Measurements from ENCODE around the gene APH1A. TPM values are rescaled to one million over a fixed set of nuclear protein-coding genes. Genes with fewer than 3 reads are reported as not detected.
A peak's percentile ranks its signal among the peaks of the same experiment; 100 is the strongest.

Gene APH1A
- total and polyA plus RNA-seq, 2 of the 13 experiments (the other 11 are each of a cell fraction or from before 2014, with no cell fraction given) = 114 to 130 TPM

GRCh38 chr1:150280138-150280707 is 11.4 kb upstream of the APH1A start (continued):
- TF ChIP-seq ELF4 (CRISPR knock-in tag; IDR thresholded peaks at IDR 0.05; ENCODE audit: borderline replicate concordance) (no peak), POGZ (CRISPR knock-in tag; IDR thresholded peaks at IDR 0.05) (peak; percentile 32; the same call in 1 of the 2 replicates), YEATS2 (CRISPR knock-in tag; IDR thresholded peaks at IDR 0.05; ENCODE audit: borderline replicate concordance) (no peak), ZNF839 (CRISPR knock-in tag; IDR thresholded peaks at IDR 0.05; ENCODE audit: borderline replicate concordance) (no peak), ZNF841 (CRISPR knock-in tag; IDR thresholded peaks at IDR 0.05; ENCODE audit: borderline replicate concordance) (no peak), RXRB (CRISPR knock-in tag; IDR thresholded peaks at IDR 0.05; ENCODE audit: borderline replicate concordance) (no peak), ZNF546 (CRISPR knock-in tag; conservative IDR thresholded peaks at IDR 0.05) (no peak), TAF15 (IDR thresholded peaks at IDR 0.05; ENCODE audit: low read depth, low read length, poor library complexity, severe bottlenecking) (no peak), ZNF17 (CRISPR knock-in tag; IDR thresholded peaks at IDR 0.05) (no peak), PITX1 (CRISPR knock-in tag; IDR thresholded peaks at IDR 0.05) (no peak), NFATC3 (CRISPR knock-in tag; IDR thresholded peaks at IDR 0.05) (no peak), ADNP (CRISPR knock-in tag; IDR thresholded peaks at IDR 0.05) (no peak), HIC2 (CRISPR knock-in tag; IDR thresholded peaks at IDR 0.05; ENCODE audit: low read depth) (0 out of 2 replicates have a peak, but pooled peaks have one; percentile 25), MAFK (conservative IDR thresholded peaks at IDR 0.05 in 1 of 2, IDR thresholded peaks at IDR 0.05 in 1 of 2; ENCODE audit: low read length in 2 of 2) (peak; percentile 71 to 80), ZFP62 (CRISPR knock-in tag; IDR thresholded peaks at IDR 0.05) (no peak), ZNF235 (CRISPR knock-in tag; IDR thresholded peaks at IDR 0.05; ENCODE audit: borderline replicate concordance) (no peak), ZNF615 (CRISPR knock-in tag; IDR thresholded peaks at IDR 0.05; ENCODE audit: borderline replicate concordance) (no peak), PHB2 (IDR thresholded peaks at IDR 0.05; ENCODE audit: partially characterized antibody) (no peak), ZSCAN31 (CRISPR knock-in tag; IDR thresholded peaks at IDR 0.05; ENCODE audit: low read depth) (no peak), ARID3A (IDR thresholded peaks at IDR 0.05; ENCODE audit: low read depth, low read length) (no peak), HOXA5 (CRISPR knock-in tag; IDR thresholded peaks at IDR 0.05) (0 out of 2 replicates have a peak, but pooled peaks have one; percentile 18), RXRA (CRISPR knock-in tag; IDR thresholded peaks at IDR 0.05) (no peak)
- TF ChIP-seq, protein P1, sequence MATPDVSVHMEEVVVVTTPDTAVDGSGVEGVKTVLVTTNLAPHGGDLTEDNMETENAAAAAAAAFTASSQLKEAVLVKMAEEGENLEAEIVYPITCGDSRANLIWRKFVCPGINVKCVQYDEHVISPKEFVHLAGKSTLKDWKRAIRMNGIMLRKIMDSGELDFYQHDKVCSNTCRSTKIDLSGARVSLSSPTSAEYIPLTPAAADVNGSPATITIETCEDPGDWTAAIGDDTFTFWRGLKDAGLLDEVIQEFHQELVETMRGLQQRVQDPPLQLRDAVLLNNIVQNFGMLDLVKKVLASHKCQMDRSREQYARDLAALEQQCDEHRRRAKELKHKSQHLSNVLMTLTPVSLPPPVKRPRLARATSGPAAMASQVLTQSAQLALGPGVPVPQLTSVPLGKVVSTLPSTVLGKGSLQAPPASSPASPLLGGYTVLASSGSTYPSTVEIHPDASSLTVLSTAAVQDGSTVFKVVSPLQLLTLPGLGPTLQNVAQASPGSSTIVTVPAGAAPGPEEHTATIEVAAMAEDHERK (CRISPR knock-in tag; IDR thresholded peaks at IDR 0.05; ENCODE audit: low read depth) = no peak
- TF ChIP-seq, protein P2, sequence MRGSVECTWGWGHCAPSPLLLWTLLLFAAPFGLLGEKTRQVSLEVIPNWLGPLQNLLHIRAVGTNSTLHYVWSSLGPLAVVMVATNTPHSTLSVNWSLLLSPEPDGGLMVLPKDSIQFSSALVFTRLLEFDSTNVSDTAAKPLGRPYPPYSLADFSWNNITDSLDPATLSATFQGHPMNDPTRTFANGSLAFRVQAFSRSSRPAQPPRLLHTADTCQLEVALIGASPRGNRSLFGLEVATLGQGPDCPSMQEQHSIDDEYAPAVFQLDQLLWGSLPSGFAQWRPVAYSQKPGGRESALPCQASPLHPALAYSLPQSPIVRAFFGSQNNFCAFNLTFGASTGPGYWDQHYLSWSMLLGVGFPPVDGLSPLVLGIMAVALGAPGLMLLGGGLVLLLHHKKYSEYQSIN (CRISPR knock-in tag; IDR thresholded peaks at IDR 0.05; ENCODE audit: borderline replicate concordance) = no peak
- TF ChIP-seq, protein P3, sequence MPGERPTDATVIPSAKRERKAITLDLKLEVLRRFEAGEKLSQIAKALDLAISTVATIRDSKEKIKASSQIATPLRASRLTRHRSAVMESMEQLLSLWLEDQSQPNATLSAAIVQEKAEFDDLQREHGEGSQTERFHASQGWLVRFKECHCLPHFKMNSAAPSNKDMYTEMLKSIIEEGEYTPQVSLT (CRISPR knock-in tag; IDR thresholded peaks at IDR 0.05; ENCODE audit: borderline replicate concordance, low read depth) = no peak

Measured in HepG2 (cell line).